NK-92 treated with Interleukin-12 subunit alpha and Interleukin-12 subunit beta, amount 100 ng/mL, for 24 hours (cell line): ENCODE data around the gene NEK7.

ENCODE experiments used
- DNase-seq: peaks from one replicate; lab custom pipeline; 2025; lab: John Stamatoyannopoulos, UW

The NEK7 gene

DNA sequence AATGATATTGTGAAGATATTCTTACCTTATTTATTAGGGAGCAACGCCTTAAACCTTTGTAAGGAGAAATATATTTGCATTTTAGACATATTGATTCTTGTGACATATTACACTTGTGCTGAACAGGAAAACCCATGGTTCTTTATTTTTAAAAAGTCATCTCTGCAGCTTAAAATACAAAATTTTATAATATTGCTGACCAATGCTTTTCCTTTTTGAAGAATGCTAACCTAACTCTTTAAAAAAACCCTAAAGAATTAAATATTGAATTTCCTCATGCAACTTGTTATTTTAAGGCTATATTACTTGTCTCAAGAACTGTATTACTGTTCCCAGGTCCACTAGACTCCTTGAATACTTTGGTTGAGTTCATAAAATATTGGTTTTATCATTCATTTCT lies 99.0 kb downstream of the NEK7 start:
- no peak for DNase-seq

DNA sequence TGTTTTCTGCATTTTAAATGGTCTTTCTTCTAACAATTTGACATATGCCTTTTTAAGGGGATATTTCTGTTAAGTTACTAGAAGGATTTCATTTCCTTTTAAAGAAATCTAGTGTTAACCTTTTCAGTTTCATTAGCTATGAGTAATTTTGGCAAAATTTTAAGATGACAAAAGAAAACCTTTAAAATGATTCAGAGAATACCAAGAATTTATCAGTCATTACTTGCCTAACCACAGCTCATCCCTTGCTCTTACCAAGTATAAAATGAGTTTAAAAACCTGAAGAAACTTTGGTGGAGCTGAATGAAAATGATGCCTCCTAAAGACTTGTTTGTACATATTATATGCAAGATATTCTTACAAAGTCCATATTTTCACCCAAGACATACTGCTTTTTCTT lies 101.7 kb downstream of the NEK7 start:
- no peak for DNase-seq

GRCh38 chr1:198259333-198260074 lies 102.7 kb downstream of the NEK7 start:
- DNase-seq, result no peak

DNA sequence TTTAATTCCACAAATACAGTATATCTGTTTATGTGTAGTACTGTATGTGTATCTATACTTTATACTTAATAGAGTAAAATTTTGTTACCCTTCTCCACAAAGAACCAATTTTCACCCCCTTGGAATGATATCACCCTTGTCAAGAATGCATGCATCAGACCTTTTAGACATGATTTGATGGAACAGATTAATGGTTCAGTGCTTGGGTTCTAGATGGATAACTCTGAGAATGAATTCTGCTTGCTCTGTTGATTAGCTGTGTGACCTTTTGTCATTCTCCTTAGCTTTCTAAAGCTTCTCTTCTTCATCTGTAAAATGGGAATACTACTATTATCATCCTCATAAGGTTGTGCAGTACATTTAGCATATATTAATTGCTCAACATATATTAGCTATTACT lies 105.1 kb downstream of the NEK7 start:
- DNase-seq, result no peak

DNA sequence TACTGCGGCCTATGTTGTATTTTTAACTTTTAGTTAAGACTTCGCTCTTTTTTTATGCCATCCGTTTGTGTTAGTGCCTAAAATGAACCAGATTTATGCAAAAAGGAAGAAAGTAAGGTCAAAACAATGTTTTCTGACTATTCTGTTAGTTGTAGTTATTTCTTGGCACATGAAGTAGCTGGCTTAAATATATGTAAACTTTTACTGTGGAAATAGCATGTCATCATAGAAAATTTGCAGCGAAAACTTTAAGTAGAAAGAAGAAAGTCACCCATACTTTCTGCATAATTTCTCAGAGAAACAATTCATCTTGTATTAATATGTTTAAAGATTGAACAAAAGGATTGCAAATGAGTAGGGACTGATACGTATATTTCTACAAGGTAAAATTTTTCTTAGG lies 106.4 kb downstream of the NEK7 start:
- DNase-seq, result no peak

DNA sequence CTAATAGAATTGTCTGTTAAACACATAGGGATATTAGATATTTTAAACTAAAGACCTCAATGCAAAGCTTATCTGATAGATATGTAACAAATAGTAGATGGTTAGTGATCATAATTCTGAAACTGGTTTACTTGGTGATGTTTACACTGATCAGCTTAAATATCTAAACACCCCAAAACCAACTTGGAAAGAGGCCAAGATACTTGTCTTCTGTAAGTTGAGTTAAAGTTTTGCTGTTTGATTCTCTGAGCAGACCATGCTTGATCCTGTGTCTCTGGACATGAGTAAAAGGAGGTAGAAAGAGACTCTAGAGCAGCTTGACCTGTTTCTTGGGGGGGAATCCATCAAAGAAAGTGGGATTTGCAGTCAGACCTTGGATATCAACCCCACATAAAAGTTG lies 107.5 kb downstream of the NEK7 start:
- no peak for DNase-seq

GRCh38 chr1:198265073-198265661 lies 108.4 kb downstream of the NEK7 start:
- no peak for DNase-seq

DNA sequence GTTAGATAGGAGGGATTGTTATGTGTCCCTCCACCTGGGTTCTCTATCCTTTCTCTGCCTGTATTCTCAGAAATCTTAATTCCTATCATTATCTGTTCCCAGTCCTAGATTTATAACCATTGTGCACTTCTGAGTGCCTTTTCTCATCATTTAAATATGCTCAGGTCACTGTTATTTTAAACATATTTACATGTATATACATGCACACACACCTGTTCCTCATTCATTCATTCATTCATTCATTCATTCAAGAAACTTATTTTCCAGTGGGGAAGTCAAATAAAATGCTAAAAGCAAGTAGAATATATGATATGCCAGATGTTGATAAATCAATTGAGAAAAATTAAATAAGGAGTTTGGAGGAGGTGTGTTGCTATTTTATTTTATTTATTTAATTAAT lies 110.3 kb downstream of the NEK7 start:
- DNase-seq, result no peak

- DNase-seq, result no peak
These were observed 111.1 kb downstream of the NEK7 start for GRCh38 chr1:198267921-198268320.

DNA sequence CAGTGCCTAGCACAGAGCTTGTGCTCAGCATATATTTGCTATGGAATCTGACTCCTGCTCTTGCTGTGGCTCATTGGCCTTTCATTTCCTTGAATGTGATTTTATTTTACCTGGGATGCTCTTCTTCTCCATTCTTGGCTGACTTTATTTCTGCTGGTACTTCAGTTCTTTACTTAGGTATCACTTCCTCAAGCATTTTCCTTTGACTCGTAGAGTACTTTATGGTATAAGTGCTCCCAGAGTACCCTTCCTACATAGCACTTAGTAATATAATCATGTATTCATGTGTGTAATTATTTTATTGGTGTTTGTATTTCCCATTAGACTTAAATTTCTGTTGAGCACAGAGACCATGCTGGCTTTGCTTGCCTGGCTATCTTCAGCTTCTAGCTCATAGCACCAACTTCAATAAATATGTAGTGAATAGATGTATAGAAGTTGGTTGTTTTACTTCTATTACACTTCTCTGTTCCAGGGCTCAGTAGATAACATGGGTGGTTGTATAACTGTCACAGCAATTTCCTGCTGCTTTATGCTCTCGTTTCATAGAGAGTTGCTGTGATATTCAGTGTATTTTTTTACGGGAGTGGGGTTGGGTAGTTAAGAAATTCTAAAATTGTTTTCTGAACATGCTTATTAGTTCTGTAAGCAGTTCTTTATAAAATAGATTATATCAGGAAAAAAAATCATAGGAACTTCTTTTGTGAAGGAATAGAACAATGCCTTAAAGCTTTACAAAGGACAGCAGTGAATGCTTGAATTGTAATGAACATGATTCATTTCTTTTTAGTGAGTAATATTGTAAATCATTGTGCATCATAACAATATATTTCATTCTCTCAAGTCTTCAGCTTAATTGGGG lies 112.2 kb downstream of the NEK7 start:
- no peak for DNase-seq

- DNase-seq, result no peak
These were observed 112.8 kb downstream of the NEK7 start for GRCh38 chr1:198269646-198269940.

GRCh38 chr1:198270273-198270828 lies 113.6 kb downstream of the NEK7 start:
- DNase-seq, result no peak

GRCh38 chr1:198271467-198271866 lies 114.7 kb downstream of the NEK7 start:
- DNase-seq, result no peak

GRCh38 chr1:198272492-198272891 lies 115.7 kb downstream of the NEK7 start:
- no peak for DNase-seq

GRCh38 chr1:198273748-198274295 lies 117.0 kb downstream of the NEK7 start:
- DNase-seq, result no peak

DNA sequence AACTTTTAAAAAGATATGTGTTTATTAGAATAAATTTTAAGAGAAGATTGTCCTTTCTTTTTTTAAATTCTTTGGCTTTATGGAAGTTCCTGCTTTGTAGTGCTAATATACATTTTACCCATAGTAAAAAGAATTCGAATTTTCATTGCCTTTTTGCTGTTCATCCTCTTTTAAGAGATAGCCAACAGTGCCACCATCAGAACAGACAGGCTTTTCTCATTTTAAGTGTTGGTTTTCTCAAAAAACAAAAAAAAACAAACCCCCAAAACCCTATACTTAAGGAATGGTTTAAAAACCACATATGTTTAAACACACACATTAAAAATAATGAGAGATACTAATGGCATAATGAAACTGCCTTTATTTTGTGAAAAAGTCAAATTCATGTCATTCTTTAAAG lies 118.8 kb downstream of the NEK7 start:
- no peak for DNase-seq

DNA sequence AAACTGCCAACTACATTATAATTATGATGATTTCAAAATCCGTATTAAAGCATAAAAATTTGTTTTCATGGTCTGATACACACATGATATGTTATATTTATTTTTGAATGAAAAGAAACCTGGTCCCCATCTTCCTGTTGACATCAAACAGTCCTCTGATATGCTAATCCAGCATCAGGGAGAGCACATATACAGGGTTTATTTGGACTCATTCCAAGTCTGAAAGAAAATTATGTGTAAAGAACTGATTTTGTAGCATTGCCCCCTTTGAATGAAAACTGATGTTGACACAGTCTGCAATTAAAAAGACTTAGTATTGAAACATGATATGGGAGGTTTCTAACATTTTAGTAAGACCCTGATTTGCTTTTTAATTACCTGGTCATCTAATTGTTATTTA lies 119.4 kb downstream of the NEK7 start:
- no peak for DNase-seq

DNA sequence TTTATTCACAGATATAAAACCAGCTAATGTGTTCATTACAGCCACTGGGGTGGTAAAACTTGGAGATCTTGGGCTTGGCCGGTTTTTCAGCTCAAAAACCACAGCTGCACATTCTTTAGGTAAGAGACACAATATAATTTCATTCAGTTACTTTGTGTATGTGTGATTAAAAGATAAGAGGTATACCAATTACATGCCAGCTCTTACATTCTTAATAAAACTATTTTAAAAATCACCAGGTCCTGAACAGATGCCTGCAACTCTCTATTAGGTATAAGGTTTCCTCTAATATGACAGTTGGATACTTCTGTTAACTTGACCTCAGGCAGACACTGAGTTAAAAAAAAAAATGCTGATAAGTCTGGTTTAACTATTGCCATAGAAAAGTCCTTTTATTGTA lies 122.1 kb downstream of the NEK7 start:
- no peak for DNase-seq

GRCh38 chr1:198280080-198280479 lies 123.3 kb downstream of the NEK7 start:
- DNase-seq, result no peak

DNA sequence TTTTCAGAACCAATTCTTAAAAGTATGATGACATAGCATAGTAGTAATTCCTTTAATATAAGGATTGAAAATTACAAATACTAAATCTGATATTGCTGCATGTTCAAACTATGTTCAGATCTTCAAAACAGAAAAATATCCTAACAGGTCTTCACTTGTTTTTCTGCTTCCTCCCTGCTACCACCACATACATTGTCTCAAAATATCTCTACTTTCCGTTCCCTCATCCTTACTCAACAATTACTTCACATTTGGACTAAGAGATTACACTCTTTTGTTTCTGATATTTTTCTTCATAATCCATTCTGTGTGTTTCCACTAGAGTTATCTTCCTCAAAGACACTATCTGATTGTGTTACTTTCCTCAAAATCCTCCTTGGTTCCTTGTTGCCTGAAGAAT lies 125.1 kb downstream of the NEK7 start:
- no peak for DNase-seq

DNA sequence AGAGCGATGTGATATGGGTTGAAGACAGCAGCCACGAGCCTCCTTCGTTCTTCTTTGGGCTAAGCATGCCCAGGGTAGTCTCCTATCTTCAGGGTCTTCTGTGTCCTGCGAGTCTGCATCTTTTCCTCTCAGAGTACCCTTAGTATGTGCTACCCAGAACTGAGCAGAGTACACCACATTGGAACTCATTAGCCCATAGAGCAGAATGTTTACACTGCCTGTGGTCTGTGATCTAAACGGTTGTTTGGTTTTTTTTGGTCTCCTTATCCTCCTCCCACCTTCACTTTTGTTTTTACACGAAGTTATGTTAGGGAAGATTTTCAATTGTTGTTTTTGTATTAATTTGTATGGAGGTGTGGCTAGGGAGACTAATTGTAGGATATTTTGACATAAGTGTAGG lies 126.4 kb downstream of the NEK7 start:
- DNase-seq, result no peak

DNA sequence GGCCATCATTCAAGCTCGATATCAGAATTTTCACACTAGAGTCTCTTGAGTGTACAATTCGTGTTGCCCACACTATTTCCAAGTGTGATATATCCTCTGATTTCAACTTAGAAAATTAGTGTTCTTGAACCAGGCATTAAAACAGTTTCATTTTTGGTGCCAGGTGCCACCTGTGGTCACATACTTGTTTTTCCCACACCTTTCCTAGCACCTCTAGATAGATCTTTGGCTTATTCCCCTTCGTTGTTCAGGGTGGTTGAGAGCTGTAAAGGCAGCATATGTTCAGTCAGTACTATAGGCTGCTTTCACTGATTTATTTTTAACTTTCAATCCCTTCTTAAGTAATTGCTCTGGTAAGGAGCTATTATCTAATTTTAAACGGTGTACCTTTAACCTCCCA lies 131.1 kb downstream of the NEK7 start:
- DNase-seq, result no peak
